GM12801 (cell line): ENCODE measurements around the gene TCP10L.

Experiments
- TF ChIP-seq, protein P1 (sequence below): IDR thresholded peaks from one replicate; pipeline ENCODE4 v1.5.1; 2011; ENCODE audit warnings: control low read depth; ENCODE audit not compliant: insufficient read length; ENCODE audit errors: extremely low read depth

TCP10L gene

DNA sequence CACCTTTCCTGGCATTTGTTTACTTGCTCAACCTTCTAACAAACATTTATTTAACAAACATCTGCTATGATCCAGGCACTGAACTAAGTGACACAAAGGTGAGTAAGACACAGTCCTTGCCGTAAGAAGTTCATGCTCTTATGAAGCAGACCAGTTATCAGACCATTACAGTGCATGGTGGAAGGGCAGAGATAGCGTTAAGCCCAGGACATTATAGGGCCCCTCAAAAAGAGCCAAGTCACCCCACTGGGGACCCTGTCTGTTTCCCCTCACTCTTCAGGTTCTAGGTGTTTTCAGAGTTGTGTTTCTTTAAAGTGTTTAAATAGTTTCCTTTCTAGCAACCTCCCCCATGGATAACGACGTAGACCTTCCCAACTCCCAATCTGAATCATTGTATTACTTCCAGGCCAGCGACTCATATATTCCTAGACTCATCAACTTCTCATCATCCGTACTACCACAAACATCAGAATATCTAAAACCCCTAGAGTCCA lies 39.3 kb downstream of the TCP10L start:
- TF ChIP-seq, protein P1, sequence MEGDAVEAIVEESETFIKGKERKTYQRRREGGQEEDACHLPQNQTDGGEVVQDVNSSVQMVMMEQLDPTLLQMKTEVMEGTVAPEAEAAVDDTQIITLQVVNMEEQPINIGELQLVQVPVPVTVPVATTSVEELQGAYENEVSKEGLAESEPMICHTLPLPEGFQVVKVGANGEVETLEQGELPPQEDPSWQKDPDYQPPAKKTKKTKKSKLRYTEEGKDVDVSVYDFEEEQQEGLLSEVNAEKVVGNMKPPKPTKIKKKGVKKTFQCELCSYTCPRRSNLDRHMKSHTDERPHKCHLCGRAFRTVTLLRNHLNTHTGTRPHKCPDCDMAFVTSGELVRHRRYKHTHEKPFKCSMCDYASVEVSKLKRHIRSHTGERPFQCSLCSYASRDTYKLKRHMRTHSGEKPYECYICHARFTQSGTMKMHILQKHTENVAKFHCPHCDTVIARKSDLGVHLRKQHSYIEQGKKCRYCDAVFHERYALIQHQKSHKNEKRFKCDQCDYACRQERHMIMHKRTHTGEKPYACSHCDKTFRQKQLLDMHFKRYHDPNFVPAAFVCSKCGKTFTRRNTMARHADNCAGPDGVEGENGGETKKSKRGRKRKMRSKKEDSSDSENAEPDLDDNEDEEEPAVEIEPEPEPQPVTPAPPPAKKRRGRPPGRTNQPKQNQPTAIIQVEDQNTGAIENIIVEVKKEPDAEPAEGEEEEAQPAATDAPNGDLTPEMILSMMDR = no peak

DNA sequence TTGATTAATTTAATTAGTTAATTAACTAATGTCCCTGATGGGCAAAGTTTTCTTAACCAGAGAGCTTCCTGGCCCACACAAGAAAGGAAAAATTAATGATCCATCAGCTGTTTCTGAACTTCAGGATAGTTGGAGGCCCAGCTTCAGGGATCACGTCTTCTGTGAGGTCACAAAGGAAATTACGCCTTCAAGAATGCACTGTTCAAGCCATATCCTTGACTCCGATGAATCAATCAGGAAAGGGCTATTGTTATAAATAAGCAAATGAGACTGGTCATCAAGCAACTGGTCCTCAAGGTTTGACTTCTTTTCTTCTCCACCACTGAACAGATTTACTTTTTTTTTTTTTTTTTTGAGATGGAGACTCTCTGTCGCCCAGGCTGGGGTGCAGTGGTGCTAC lies 40.6 kb downstream of the TCP10L start:
- TF ChIP-seq, protein P1 = no peak

DNA sequence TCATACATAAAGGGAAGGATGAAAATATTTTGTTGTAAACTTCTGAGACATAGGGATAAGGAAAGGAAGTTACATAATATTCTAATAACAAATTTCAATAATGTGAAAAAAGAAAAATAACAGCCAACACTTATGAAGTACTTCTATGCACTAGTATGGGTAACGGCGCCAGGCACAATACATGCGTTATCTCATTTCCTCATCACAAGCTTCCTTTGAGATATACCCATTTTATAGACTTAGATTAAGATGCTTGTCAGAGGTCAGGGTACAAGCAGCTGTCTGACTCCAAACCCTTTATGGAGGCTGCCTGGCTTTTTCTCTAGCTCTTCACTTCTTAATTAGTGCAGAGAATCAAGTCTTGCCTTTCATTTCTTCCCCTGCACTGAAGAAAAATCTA lies 41.3 kb downstream of the TCP10L start:
- TF ChIP-seq, protein P1 = no peak

DNA sequence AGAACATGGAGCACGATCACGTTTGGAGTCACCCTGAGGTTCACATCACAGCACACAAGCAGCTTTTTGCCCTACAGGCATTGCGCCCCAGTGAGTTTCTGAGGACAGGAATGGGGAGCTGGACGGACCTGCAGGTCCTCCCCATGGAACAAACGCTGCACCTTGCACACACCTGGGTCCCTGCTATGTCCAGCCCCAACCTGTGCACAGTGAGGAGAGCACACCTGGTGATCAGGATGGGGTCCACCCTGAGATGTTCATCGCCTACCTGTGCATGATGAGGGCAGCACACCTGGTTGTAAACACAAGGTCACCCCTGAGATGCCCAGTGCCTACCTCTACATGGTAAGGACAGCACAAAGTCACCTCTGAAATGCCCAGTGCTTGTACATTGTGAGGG lies 45.9 kb downstream of the TCP10L start:
- TF ChIP-seq, protein P1 = no peak

DNA sequence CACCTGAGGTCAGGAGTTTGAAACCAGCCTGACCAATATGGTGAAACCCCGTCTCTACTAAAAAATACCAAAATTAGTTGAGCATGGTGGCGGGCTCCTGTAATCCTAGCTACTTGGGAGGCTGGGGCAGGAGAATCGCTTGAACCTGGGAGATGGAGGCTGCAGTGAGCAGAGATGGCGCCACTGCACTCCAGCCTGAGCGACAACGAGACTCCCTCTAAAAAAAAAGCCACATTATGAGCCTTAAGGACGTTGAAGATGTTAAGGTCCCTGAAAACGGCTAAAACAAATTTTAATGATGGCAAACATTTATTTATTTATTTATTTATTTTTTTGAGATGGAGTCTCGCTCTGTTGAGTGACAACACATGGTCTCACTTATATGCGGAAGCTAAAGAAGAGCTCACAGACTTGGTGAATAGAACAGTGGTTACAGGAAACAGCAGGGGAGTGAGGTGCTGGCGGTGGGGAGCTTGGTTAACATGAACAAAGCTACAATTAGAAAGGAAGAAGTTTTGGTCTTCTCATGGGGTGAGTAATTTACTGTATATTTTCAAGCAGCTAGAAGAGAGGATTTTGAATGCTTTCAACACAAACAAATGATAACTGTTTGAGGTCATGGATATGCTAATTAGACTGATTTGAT lies 47.1 kb downstream of the TCP10L start:
- TF ChIP-seq, protein P1 = no peak

DNA sequence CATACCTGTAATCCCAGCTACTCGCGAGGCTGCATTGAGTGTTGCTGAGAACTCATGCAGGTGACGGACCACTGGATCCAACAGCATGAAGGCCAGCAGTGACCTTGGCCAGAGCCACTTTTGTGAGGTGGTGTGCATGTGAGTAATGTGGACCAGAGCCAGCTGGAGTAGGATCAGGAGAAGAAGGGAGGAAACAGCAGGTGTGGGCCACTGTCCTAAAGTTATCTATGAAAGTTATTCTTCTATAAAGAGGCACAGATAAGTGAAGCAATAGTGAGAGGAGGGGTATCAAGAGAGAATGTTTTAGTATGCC lies 47.8 kb downstream of the TCP10L start:
- TF ChIP-seq, protein P1 = no peak

DNA sequence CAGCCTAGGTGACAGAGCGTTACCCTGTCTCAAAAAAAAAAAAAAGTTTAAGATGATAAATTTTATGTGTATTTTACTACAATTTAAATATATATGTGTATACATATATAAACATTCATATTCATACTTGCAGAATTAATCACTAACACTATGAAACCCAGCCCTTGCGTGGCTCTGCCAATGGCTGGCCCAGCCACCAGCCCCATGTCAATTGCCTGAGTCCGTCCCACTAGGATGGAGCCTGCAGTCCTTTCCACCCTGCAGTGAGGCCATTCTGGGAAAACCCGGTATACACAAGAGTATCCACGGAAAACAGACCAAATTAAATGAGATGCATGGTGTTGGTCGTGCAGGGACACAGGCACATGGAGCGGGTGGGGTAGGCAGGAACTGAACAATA lies 49.7 kb downstream of the TCP10L start:
- TF ChIP-seq, protein P1 = no peak
